ENCODE results near the gene MEGF11. TPM values are rescaled to one million over a fixed set of nuclear protein-coding genes. Genes with fewer than 3 reads are reported as not detected.

The MEGF11 gene
- total RNA-seq, 1 donor from 2014 or later = 0.60 TPM

GRCh38 chr15:66142285-66142684, 111.3 kb downstream of the MEGF11 start:
- no peak for TF ChIP-seq CTCF (IDR thresholded peaks at IDR 0.05; ENCODE audit: unreplicated experiment)
- no peaks in the 10 kb centered on the region for H3K36me3 Mint-ChIP-seq (ENCODE audit: insufficient read depth)
- H3K4me1 Mint-ChIP-seq (ENCODE audit: low read depth) = peaks cover 13% of the 10 kb centered on the region
- no peak overlapping the region for H3K4me3 Mint-ChIP-seq (ENCODE audit: low read depth)
- DNase-seq (ENCODE audit: low spot score, unreplicated experiment) = no peak
- no peaks in the 10 kb centered on the region for H3K9me3 Mint-ChIP-seq (ENCODE audit: low read depth)
- H3K27ac Mint-ChIP-seq = no peak overlapping the region
- peaks cover 37% of the 10 kb centered on the region for H3K27me3 Mint-ChIP-seq

GRCh38 chr15:66139591-66140207, 113.9 kb downstream of the MEGF11 start:
- Mint-ChIP-seq H3K9me3 (ENCODE audit: low read depth) (no peaks in the 10 kb centered on the region), H3K27me3 (peaks cover 35% of the 10 kb centered on the region), H3K4me1 (ENCODE audit: low read depth) (peaks cover under 1% of the 10 kb centered on the region), H3K4me3 (ENCODE audit: low read depth) (no peak overlapping the region), H3K36me3 (ENCODE audit: insufficient read depth) (no peaks in the 10 kb centered on the region), H3K27ac (no peak overlapping the region)
- no peak for DNase-seq (ENCODE audit: low spot score, unreplicated experiment)
- no peak for TF ChIP-seq CTCF (IDR thresholded peaks at IDR 0.05; ENCODE audit: unreplicated experiment)

- Mint-ChIP-seq H3K4me3 (ENCODE audit: low read depth) (no peak overlapping the region), H3K4me1 (ENCODE audit: low read depth) (no peaks in the 10 kb centered on the region), H3K27ac (no peak overlapping the region), H3K36me3 (ENCODE audit: insufficient read depth) (no peaks in the 10 kb centered on the region), H3K9me3 (ENCODE audit: low read depth) (no peaks in the 10 kb centered on the region), H3K27me3 (peaks cover 35% of the 10 kb centered on the region)
- DNase-seq (ENCODE audit: low spot score, unreplicated experiment) = no peak
- TF ChIP-seq CTCF (IDR thresholded peaks at IDR 0.05; ENCODE audit: unreplicated experiment) = no peak
Observed at GRCh38 chr15:66138892-66139590, 114.5 kb downstream of the MEGF11 start.

- no peak for DNase-seq (ENCODE audit: low spot score, unreplicated experiment)
- Mint-ChIP-seq H3K27ac (no peak overlapping the region), H3K4me1 (ENCODE audit: low read depth) (no peaks in the 10 kb centered on the region), H3K9me3 (ENCODE audit: low read depth) (no peaks in the 10 kb centered on the region), H3K36me3 (ENCODE audit: insufficient read depth) (no peaks in the 10 kb centered on the region), H3K4me3 (ENCODE audit: low read depth) (no peak overlapping the region), H3K27me3 (peaks cover 35% of the 10 kb centered on the region)
- TF ChIP-seq CTCF (IDR thresholded peaks at IDR 0.05; ENCODE audit: unreplicated experiment) = no peak
Observed at GRCh38 chr15:66138096-66138783, 115.3 kb downstream of the MEGF11 start.

GRCh38 chr15:66136948-66137347, 116.6 kb downstream of the MEGF11 start:
- TF ChIP-seq CTCF (IDR thresholded peaks at IDR 0.05; ENCODE audit: unreplicated experiment) = no peak
- peaks cover 31% of the 10 kb centered on the region for H3K27me3 Mint-ChIP-seq
- H3K4me1 Mint-ChIP-seq (ENCODE audit: low read depth) = no peaks in the 10 kb centered on the region
- H3K27ac Mint-ChIP-seq = no peak overlapping the region
- no peak for DNase-seq (ENCODE audit: low spot score, unreplicated experiment)
- no peak overlapping the region for H3K4me3 Mint-ChIP-seq (ENCODE audit: low read depth)
- H3K9me3 Mint-ChIP-seq (ENCODE audit: low read depth) = no peaks in the 10 kb centered on the region
- no peaks in the 10 kb centered on the region for H3K36me3 Mint-ChIP-seq (ENCODE audit: insufficient read depth)
